GM21528 (cell line): ENCODE results near the gene YOD1.
A peak's percentile ranks its signal among the peaks of the same experiment; 100 is the strongest.

Source experiments
- ATAC-seq: cut with Tn5 transposase; IDR thresholded peaks from one replicate; pipeline ENCODE4 v1.9.1; 2021; ENCODE audit warnings: mild to moderate bottlenecking, moderate library complexity; ENCODE audit not compliant: unreplicated experiment, low FRiP score

Gene YOD1

GRCh38 chr1:207051191-207051943 lies at the start of gene YOD1:
YOD1 (minus strand) TSS chr1:207051208; CDS start chr1:207051030, 178 bp downstream.
- ATAC-seq = no peak

- peak; percentile 70 for ATAC-seq
Measured at GRCh38 chr1:207097871-207098324, 46.9 kb upstream of the YOD1 start.

- no peak for ATAC-seq
Measured at GRCh38 chr1:207093944-207094343, 42.9 kb upstream of the YOD1 start.

- no peak for ATAC-seq
Measured at GRCh38 chr1:207091200-207091908, 40.3 kb upstream of the YOD1 start.

GRCh38 chr1:207089627-207090355 lies 38.8 kb upstream of the YOD1 start:
- ATAC-seq = no peak

GRCh38 chr1:207088701-207089626 lies 38.0 kb upstream of the YOD1 start, which contains the start of gene C4BPB:
C4BPB (plus strand) TSS chr1:207088860; CDS start chr1:207089532, 672 bp downstream.
- ATAC-seq = no peak

- ATAC-seq = no peak
Measured at GRCh38 chr1:207088161-207088560, 37.2 kb upstream of the YOD1 start.

- ATAC-seq = no peak
Measured at GRCh38 chr1:207085887-207086286, 34.9 kb upstream of the YOD1 start.

GRCh38 chr1:207084701-207085180 lies 33.7 kb upstream of the YOD1 start:
- no peak for ATAC-seq

GRCh38 chr1:207084232-207084631 lies 33.2 kb upstream of the YOD1 start:
- ATAC-seq = no peak

GRCh38 chr1:207081806-207082205 lies 30.8 kb upstream of the YOD1 start:
- no peak for ATAC-seq

GRCh38 chr1:207081088-207081487 lies 30.1 kb upstream of the YOD1 start:
- ATAC-seq = no peak

- ATAC-seq = no peak
Measured at GRCh38 chr1:207079706-207080241, 28.8 kb upstream of the YOD1 start.

- ATAC-seq = no peak
Measured at GRCh38 chr1:207078578-207079132, 27.6 kb upstream of the YOD1 start.

GRCh38 chr1:207077470-207078377 lies 26.7 kb upstream of the YOD1 start:
- ATAC-seq = no peak

GRCh38 chr1:207077012-207077411 lies 26.0 kb upstream of the YOD1 start:
- ATAC-seq = no peak

- no peak for ATAC-seq
Measured at GRCh38 chr1:207076181-207076955, 25.4 kb upstream of the YOD1 start.
